ENCODE results near the gene MZT2A. TPM values are rescaled to one million over a fixed set of nuclear protein-coding genes. Genes with fewer than 3 reads are reported as not detected.
"Not testable (repeated sequence)": the region's sequence is repeated elsewhere in the genome, so short reads cannot be mapped to it uniquely, and the experiment has no call there.

The MZT2A gene
- total RNA-seq: 100 to 1,000 TPM in 2 of 5 donors, 10 to 100 TPM in 3; 70.1 to 215 (median 89.1) TPM
- 99.7 TPM for total RNA-seq (2013)
- total RNA-seq: 17.3 to 83.4 (median 36.0) reads per million in 29 experiments

GRCh38 chr2:131492015-131492417 is at the start of gene MZT2A:
MZT2A (minus strand) TSS chr2:131492397; CDS start chr2:131492376, 21 bp downstream.
- Mint-ChIP-seq H3K4me3 (peak within 1 kb of the TSS; percentile 94 to 96 (median 95)), H3K27ac (peak within 1 kb of the TSS; percentile 95 to 98), H3K4me1 (peaks cover 41 to 54% (median 53%) of the 10 kb centered on the region in 3 donors)
- ATAC-seq (replicated peaks in 1 of 4): peak in 1 of 4 experiments; percentile 0
- H3K9me3 Mint-ChIP-seq; H3K9me3 ChIP-seq; H3K36me3 Mint-ChIP-seq; POLR2A ChIA-PET; H3K36me3 ChIP-seq (ENCODE audit: control insufficient read depth in 2 of 2, extremely low read depth in 1 of 2, insufficient read depth in 1 of 2, low read length in 1 of 2); H3K27me3 ChIP-seq (replicated peaks in 1 of 2; ENCODE audit: control insufficient read depth in 2 of 2, extremely low read depth in 1 of 2, insufficient read depth in 2 of 2, low read length in 1 of 2); H3K27me3 Mint-ChIP-seq: not testable (repeated sequence)
- Histone ChIP-seq H3K4me1 (ENCODE audit: control insufficient read depth in 1 of 2, extremely low read depth in 1 of 2, insufficient read depth in 2 of 2, low read length in 2 of 2) (peaks cover 5 to 43% of the 10 kb centered on the region in 2 experiments), H3K27ac (ENCODE audit: low read length) (peak within 1 kb of the TSS; percentile 92), H3K4me3 (ENCODE audit: control insufficient read depth in 1 of 2, extremely low read depth in 1 of 2, low read length in 1 of 2) (peak within 1 kb of the TSS; percentile 74 to 91)
- 0% methylated on average over 50 of the region's 53 CpGs for WGBS (ENCODE audit: insufficient coverage)
- CTCF ChIA-PET: interaction anchor here (0.6 to 1.4 kb wide), 3 partner anchors 11 to 398 kb away, joined by 3 to 13 read pairs (median 9); partner anchors contain the start of gene FAM168B (in 1 of the 2)
- DNase-seq: peak in 6 of 35 experiments; percentile 1 to 84 (median 10)

- H3K27me3 ChIP-seq (replicated peaks in 1 of 2; ENCODE audit: control insufficient read depth in 2 of 2, extremely low read depth in 1 of 2, insufficient read depth in 2 of 2, low read length in 1 of 2); H3K27me3 Mint-ChIP-seq; H3K9me3 Mint-ChIP-seq; H3K9me3 ChIP-seq; ATAC-seq (replicated peaks in 1 of 4); H3K4me3 ChIP-seq (ENCODE audit: control insufficient read depth in 1 of 2, extremely low read depth in 1 of 2, low read length in 1 of 2); H3K4me3 Mint-ChIP-seq; H3K36me3 Mint-ChIP-seq; POLR2A ChIA-PET; DNase-seq; CTCF ChIA-PET; H3K4me1 ChIP-seq (ENCODE audit: control insufficient read depth in 1 of 2, extremely low read depth in 1 of 2, insufficient read depth in 2 of 2, low read length in 2 of 2); H3K4me1 Mint-ChIP-seq; H3K27ac Mint-ChIP-seq; H3K36me3 ChIP-seq (ENCODE audit: control insufficient read depth in 2 of 2, extremely low read depth in 1 of 2, insufficient read depth in 1 of 2, low read length in 1 of 2); H3K27ac ChIP-seq (ENCODE audit: low read length): not testable (repeated sequence)
- WGBS (ENCODE audit: insufficient coverage): 90% methylated on average over 9 of the region's 13 CpGs
Measured at GRCh38 chr2:131538856-131539255, 46.7 kb upstream of the MZT2A start.

- H3K36me3 Mint-ChIP-seq; POLR2A ChIA-PET; H3K4me3 ChIP-seq (ENCODE audit: control insufficient read depth in 1 of 2, extremely low read depth in 1 of 2, low read length in 1 of 2); H3K27me3 Mint-ChIP-seq; H3K4me3 Mint-ChIP-seq; H3K27ac ChIP-seq (ENCODE audit: low read length); DNase-seq; CTCF ChIA-PET; H3K27me3 ChIP-seq (replicated peaks in 1 of 2; ENCODE audit: control insufficient read depth in 2 of 2, extremely low read depth in 1 of 2, insufficient read depth in 2 of 2, low read length in 1 of 2); H3K27ac Mint-ChIP-seq; H3K36me3 ChIP-seq (ENCODE audit: control insufficient read depth in 2 of 2, extremely low read depth in 1 of 2, insufficient read depth in 1 of 2, low read length in 1 of 2); H3K4me1 Mint-ChIP-seq; ATAC-seq (replicated peaks in 1 of 4); H3K4me1 ChIP-seq (ENCODE audit: control insufficient read depth in 1 of 2, extremely low read depth in 1 of 2, insufficient read depth in 2 of 2, low read length in 2 of 2); H3K9me3 Mint-ChIP-seq; H3K9me3 ChIP-seq: not testable (repeated sequence)
- WGBS (ENCODE audit: insufficient coverage): 93% methylated on average over 14 of the region's 14 CpGs
Measured at GRCh38 chr2:131536841-131537240, 44.6 kb upstream of the MZT2A start.

GRCh38 chr2:131535951-131536826 is 44.0 kb upstream of the MZT2A start:
- H3K27ac Mint-ChIP-seq; H3K36me3 Mint-ChIP-seq; H3K9me3 Mint-ChIP-seq; H3K4me3 ChIP-seq (ENCODE audit: control insufficient read depth in 1 of 2, extremely low read depth in 1 of 2, low read length in 1 of 2); CTCF ChIA-PET; H3K4me1 ChIP-seq (ENCODE audit: control insufficient read depth in 1 of 2, extremely low read depth in 1 of 2, insufficient read depth in 2 of 2, low read length in 2 of 2); H3K4me3 Mint-ChIP-seq; H3K9me3 ChIP-seq; H3K36me3 ChIP-seq (ENCODE audit: control insufficient read depth in 2 of 2, extremely low read depth in 1 of 2, insufficient read depth in 1 of 2, low read length in 1 of 2); H3K4me1 Mint-ChIP-seq; ATAC-seq (replicated peaks in 1 of 4); H3K27ac ChIP-seq (ENCODE audit: low read length); POLR2A ChIA-PET; H3K27me3 Mint-ChIP-seq; DNase-seq; H3K27me3 ChIP-seq (replicated peaks in 1 of 2; ENCODE audit: control insufficient read depth in 2 of 2, extremely low read depth in 1 of 2, insufficient read depth in 2 of 2, low read length in 1 of 2): not testable (repeated sequence)
- WGBS (ENCODE audit: insufficient coverage): 87% methylated on average over 14 of the region's 21 CpGs

- no peaks in the 10 kb centered on the region for H3K9me3 Mint-ChIP-seq
- DNase-seq (no peak), ATAC-seq (replicated peaks in 1 of 4) (no peak)
- no peak overlapping the region for H3K27ac Mint-ChIP-seq
- no peak overlapping the region for H3K4me3 ChIP-seq (ENCODE audit: control insufficient read depth in 1 of 2, extremely low read depth in 1 of 2, low read length in 1 of 2)
- no peaks in the 10 kb centered on the region for H3K27me3 Mint-ChIP-seq
- no peaks in the 10 kb centered on the region for H3K27me3 ChIP-seq (replicated peaks in 1 of 2; ENCODE audit: control insufficient read depth in 2 of 2, extremely low read depth in 1 of 2, insufficient read depth in 2 of 2, low read length in 1 of 2)
- POLR2A ChIA-PET: no interaction called here
- no peaks in the 10 kb centered on the region for H3K36me3 Mint-ChIP-seq
- CTCF ChIA-PET: no interaction called here
- H3K4me1 ChIP-seq (ENCODE audit: control insufficient read depth in 1 of 2, extremely low read depth in 1 of 2, insufficient read depth in 2 of 2, low read length in 2 of 2): no peaks in the 10 kb centered on the region
- H3K27ac ChIP-seq (ENCODE audit: low read length): no peak overlapping the region
- H3K4me1 Mint-ChIP-seq: no peaks in the 10 kb centered on the region
- no peak overlapping the region for H3K4me3 Mint-ChIP-seq
- H3K9me3 ChIP-seq: no peaks in the 10 kb centered on the region
- H3K36me3 ChIP-seq (ENCODE audit: control insufficient read depth in 2 of 2, extremely low read depth in 1 of 2, insufficient read depth in 1 of 2, low read length in 1 of 2): no peaks in the 10 kb centered on the region
- WGBS (ENCODE audit: insufficient coverage): 88% methylated on average over 1 of the region's 4 CpGs
Measured at GRCh38 chr2:131535526-131535925, 43.3 kb upstream of the MZT2A start.

GRCh38 chr2:131534965-131535364 is 42.8 kb upstream of the MZT2A start:
- H3K4me3 ChIP-seq (ENCODE audit: control insufficient read depth in 1 of 2, extremely low read depth in 1 of 2, low read length in 1 of 2); H3K27ac Mint-ChIP-seq; H3K36me3 ChIP-seq (ENCODE audit: control insufficient read depth in 2 of 2, extremely low read depth in 1 of 2, insufficient read depth in 1 of 2, low read length in 1 of 2); ATAC-seq (replicated peaks in 1 of 4); DNase-seq; H3K36me3 Mint-ChIP-seq; CTCF ChIA-PET; H3K27me3 Mint-ChIP-seq; POLR2A ChIA-PET; H3K27me3 ChIP-seq (replicated peaks in 1 of 2; ENCODE audit: control insufficient read depth in 2 of 2, extremely low read depth in 1 of 2, insufficient read depth in 2 of 2, low read length in 1 of 2); H3K27ac ChIP-seq (ENCODE audit: low read length); H3K4me1 Mint-ChIP-seq; H3K9me3 Mint-ChIP-seq; H3K4me1 ChIP-seq (ENCODE audit: control insufficient read depth in 1 of 2, extremely low read depth in 1 of 2, insufficient read depth in 2 of 2, low read length in 2 of 2); H3K9me3 ChIP-seq; H3K4me3 Mint-ChIP-seq: not testable (repeated sequence)
- WGBS (ENCODE audit: insufficient coverage): 80% methylated on average over 1 of the region's 11 CpGs
